Activated CD4-positive, alpha-beta T cell treated with anti-CD3 and anti-CD28 coated beads, Interleukin-10, Interleukin-2, amounts not matched to agents 100 ng/mL and 50 ng/mL, durations not matched to agents 16 hours and 8 hours (primary cell): ENCODE results near the gene RCC2.
"Not testable (repeated sequence)": the region's sequence is repeated elsewhere in the genome, so short reads cannot be mapped to it uniquely, and the experiment has no call there.

ENCODE experiments used
- DNase-seq: peaks from one replicate; pipeline ENCODE4 v3.0.0-alpha.2; 2020

The RCC2 gene

GRCh38 chr1:17439250-17440073 lies at the start of gene RCC2:
Gene RCC2 (minus strand): TSS chr1:17439677. CDS start chr1:17438514, 1,163 bp downstream.
- DNase-seq, result peak; percentile 81

- DNase-seq, result no peak
These were observed 46.8 kb upstream of the RCC2 start for GRCh38 chr1:17486242-17486641.

- no peak for DNase-seq
These were observed 45.8 kb upstream of the RCC2 start for GRCh38 chr1:17485281-17485680.

GRCh38 chr1:17481981-17482380 lies 42.5 kb upstream of the RCC2 start:
- not testable (repeated sequence) for DNase-seq

- DNase-seq, result no peak
These were observed 41.4 kb upstream of the RCC2 start for GRCh38 chr1:17480846-17481245.

GRCh38 chr1:17475752-17476151 lies 36.3 kb upstream of the RCC2 start:
- peak; percentile 29 for DNase-seq

DNA sequence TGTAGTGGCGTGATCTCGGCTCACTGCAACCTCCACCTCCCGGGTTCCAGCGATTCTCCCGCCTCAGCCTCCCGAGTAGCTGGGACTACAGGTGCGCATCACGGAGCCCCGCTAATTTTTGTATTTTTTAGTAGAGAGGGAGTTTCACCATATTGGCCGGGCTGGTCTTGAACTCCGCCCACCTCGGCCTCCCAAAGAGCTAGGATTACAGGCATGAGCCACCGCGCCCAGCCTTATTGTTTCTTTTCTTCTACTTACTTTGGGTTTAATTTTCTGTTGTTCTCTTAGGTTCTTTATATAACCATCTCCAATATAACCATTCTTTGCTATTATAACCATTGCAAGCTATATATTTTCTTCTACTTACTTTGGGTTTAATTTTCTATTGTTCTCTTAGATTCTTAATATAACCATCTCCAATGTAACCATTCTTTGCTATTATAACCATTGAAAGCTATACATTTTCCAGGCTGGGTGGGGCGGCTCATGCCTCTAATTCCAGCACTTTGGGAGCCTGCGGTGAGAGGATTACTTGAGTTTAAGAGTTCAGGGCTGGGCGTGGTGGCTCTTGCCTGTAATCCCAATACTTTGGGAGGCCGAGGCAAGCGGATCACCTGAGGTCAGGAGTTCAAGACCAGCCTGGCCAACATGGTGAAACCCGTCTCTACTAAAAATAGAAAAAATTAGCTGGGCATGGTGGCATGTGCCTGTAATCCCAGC lies 35.5 kb upstream of the RCC2 start:
- not testable (repeated sequence) for DNase-seq

GRCh38 chr1:17472814-17473213 lies 33.3 kb upstream of the RCC2 start:
- no peak for DNase-seq

DNA sequence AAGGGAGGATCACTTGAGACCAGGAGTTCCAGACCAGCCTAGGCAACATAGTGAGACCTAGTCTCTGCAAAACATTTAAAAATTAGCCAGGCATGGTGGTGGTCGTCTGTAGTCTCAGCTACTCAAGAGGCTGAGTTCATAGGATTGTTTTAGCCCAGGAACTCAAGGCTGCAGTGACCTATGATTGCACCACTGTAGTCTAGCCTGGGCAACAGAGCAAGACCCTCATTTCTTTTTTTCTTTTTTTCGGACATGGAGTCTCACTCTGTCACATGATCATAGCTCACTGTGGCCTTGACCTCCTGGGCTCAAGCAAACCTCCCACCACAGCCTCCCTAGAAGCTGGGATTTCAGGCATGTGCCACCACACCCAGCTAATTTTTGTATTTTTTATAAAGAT lies 31.9 kb upstream of the RCC2 start:
- no peak for DNase-seq

- no peak for DNase-seq
These were observed 30.7 kb upstream of the RCC2 start for GRCh38 chr1:17470021-17470799.

GRCh38 chr1:17468357-17469265 lies 29.1 kb upstream of the RCC2 start:
- DNase-seq, result not testable (repeated sequence)

- DNase-seq, result no peak
These were observed 26.9 kb upstream of the RCC2 start for GRCh38 chr1:17466359-17466758.

- DNase-seq, result no peak
These were observed 25.8 kb upstream of the RCC2 start for GRCh38 chr1:17465228-17465627.

GRCh38 chr1:17463991-17464390 lies 24.5 kb upstream of the RCC2 start:
- no peak for DNase-seq

DNA sequence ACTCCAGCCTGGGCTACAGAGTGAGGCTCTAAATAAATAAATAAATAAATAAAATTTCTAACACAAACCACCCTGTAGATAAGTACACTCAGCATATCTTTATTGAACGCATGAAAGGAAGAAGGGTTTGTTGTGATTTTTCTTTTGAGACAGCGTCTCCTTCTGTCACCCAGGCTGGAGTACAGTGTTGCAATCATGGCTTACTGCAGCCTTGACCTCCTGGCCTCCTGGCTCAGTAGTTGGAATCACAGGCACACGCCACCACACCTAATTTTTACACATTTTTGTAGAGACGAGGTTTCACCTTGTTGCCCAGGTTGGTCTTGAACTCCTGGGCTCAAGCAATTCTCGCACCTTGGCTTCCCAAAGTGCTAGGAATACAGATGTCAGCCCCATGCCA lies 23.2 kb upstream of the RCC2 start:
- DNase-seq, result no peak

GRCh38 chr1:17460219-17460618 lies 20.7 kb upstream of the RCC2 start:
- DNase-seq, result no peak

DNA sequence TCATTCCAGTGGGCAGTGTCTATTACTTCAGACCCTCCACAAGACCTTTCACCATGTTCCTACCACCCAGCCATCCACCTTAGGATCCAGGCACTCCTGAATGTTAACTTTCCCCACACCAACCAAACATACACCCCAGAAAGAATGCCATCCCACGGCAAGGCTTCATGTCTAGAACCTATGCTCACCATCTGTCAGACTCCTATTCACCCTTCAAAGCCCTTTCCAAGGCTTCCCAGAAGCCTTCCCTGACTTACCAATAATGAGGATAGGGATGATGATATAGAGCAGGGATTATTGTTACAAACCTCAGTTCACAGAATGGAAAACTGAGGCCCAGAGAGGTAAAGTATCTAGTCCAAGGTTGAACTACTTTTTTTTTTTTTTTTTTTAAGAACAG lies 19.3 kb upstream of the RCC2 start:
- DNase-seq, result no peak

DNA sequence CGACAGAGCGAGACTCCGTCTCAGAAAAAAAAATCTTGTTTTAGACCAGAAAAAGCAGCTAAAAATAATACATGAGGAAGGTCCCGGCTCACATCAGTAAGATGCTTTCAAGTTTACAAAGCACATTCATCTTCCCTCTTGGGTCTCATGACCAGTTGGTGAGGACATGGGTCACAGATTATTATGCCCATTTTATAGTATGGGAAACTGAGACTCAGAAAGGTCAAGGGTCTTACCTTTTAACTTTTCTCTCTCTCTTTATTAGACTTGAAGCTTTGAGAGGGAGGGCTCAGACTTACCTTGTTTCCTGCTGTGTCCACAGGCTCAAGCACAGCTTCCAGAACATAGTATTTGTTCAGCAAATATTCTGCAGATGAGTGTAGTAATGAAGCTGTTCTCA lies 13.2 kb upstream of the RCC2 start:
- no peak for DNase-seq

- DNase-seq, result not testable (repeated sequence)
These were observed 12.7 kb upstream of the RCC2 start for GRCh38 chr1:17452203-17452602.

- no peak for DNase-seq
These were observed 12.3 kb upstream of the RCC2 start for GRCh38 chr1:17451731-17452130.

DNA sequence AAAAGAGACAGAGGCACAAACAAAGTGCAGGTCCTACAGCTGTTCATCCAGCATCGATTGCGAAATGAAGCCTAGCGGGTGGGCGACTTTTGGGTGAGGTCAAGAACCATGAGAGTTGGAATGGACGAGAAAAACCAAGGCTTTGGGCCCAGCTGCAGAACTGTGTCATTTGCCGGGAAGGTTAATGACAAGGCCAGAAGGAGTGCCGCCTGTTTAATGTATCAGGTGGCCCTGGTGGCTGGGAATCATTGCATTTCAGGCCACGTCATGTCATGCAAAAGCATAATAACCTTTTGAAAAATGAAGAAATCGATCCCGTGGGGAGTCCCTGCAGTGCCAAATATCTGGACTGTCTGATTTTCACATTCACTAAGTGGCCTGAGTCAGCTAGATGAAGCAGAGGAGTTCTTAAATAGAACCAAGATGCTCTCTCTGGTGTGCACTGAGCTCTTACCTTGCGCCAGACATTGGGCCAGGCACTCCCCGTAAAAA lies 8.1 kb upstream of the RCC2 start:
- no peak for DNase-seq

- no peak for DNase-seq
These were observed 3.4 kb upstream of the RCC2 start for GRCh38 chr1:17442841-17443240.
